Breast epithelium (tissue), 4 donors: ENCODE data around the gene BIRC6. TPM values are rescaled to one million over a fixed set of nuclear protein-coding genes. Genes with fewer than 3 reads are reported as not detected.

Experiments
- DNase-seq, 2 donors: peaks; one replicate each; pipeline ENCODE4 v3.0.0-alpha.2; 2019; ENCODE audit warnings: low spot score in 2 of 2
- H3K27ac ChIP-seq, 2 donors: fragments of 200-600 bp; sonication (generic) in 1 of 2; one replicate each; pipeline ENCODE4 v1.5.1; 2016 to 2019; ENCODE audit warnings: mild to moderate bottlenecking in 1 of 2
- H3K27me3 ChIP-seq, 2 donors: fragments of 200-600 bp; sonication (generic) in 1 of 2; one replicate each; pipeline versions ENCODE4 v1.5.1 to v1.6.0; 2017 to 2019; ENCODE audit warnings: control low read depth in 1 of 2, mild to moderate bottlenecking in 1 of 2
- H3K36me3 ChIP-seq: fragments of 200-600 bp; one replicate; pipeline ENCODE4 v1.5.1; 2019
- H3K4me1 ChIP-seq, 2 donors: fragments of 200-600 bp; sonication (generic); one replicate each; pipeline ENCODE4 v1.5.1; 2016 to 2019; ENCODE audit warnings: control low read depth in 1 of 2
- H3K4me3 ChIP-seq, 3 donors: fragments of 200-600 bp; sonication (generic); 1 replicate in 2 of 3; 2 replicates in 1 of 3; pipeline ENCODE4 v1.5.1; 2016 to 2019; ENCODE audit warnings: mild to moderate bottlenecking in 3 of 3, moderate library complexity in 2 of 3
- H3K9me3 ChIP-seq, 2 donors: fragments of 200-600 bp; sonication (generic) in 1 of 2; one replicate each; pipeline ENCODE4 v1.5.1; 2016 to 2019; ENCODE audit warnings: control low read depth in 1 of 2
- CTCF ChIP-seq, 3 donors: fragments of 450-650 bp; IDR thresholded peaks; one replicate each; pipeline ENCODE4 v1.5.1; 2016 to 2017; ENCODE audit warnings: antibody characterized with exemption in 3 of 3, mild to moderate bottlenecking in 3 of 3, moderate library complexity in 3 of 3
- POLR2A ChIP-seq: fragments of 450-650 bp; IDR thresholded peaks from one replicate; pipeline ENCODE4 v1.6.1; 2016; ENCODE audit warnings: antibody characterized with exemption, mild to moderate bottlenecking, moderate library complexity
- POLR2AphosphoS5 ChIP-seq, 3 donors: sonication (generic); formaldehyde crosslinking; IDR thresholded peaks; one replicate each; pipeline ENCODE4 v1.6.1; 2017; ENCODE audit warnings: antibody characterized with exemption in 3 of 3
- intact Hi-C: fragments of 100-400 bp; cut with DNase I; formaldehyde crosslinking; loops from one replicate; pipeline ENCODE4 v1.15.1; 2023; ENCODE audit warnings: low total_unique reads
- total RNA-seq, 3 donors: library from RNA; depleted of rRNA; stranded (reverse); fragments of >200 nt; gene quantifications; one replicate each; pipeline ENCODE4 v1.1.0, GENCODE V29; 2016

The BIRC6 gene
- total RNA-seq, 3 donors from 2014 or later = 132 to 245 (median 152) TPM

GRCh38 chr2:32641180-32641579 is 284.4 kb downstream of the BIRC6 start:
- no peak for DNase-seq
- Histone ChIP-seq H3K4me3 (no peak overlapping the region), H3K27ac (no peak overlapping the region), H3K4me1 (no peaks in the 10 kb centered on the region), H3K27me3 (no peaks in the 10 kb centered on the region), H3K36me3 (no peaks in the 10 kb centered on the region), H3K9me3 (no peaks in the 10 kb centered on the region)
- TF ChIP-seq CTCF (IDR thresholded peaks at IDR 0.05) (no peak), POLR2A (no peak), POLR2AphosphoS5 (IDR thresholded peaks at IDR 0.05) (no peak)
- intact Hi-C loops = no loop called here

- H3K36me3 ChIP-seq = no peaks in the 10 kb centered on the region
- no peak overlapping the region for H3K27ac ChIP-seq
- no peaks in the 10 kb centered on the region for H3K9me3 ChIP-seq
- no peak for DNase-seq
- H3K4me1 ChIP-seq = no peaks in the 10 kb centered on the region
- intact Hi-C loops = loop anchor here (1.0 kb wide), 1 partner anchor 9 kb away; no protein-coding TSS in a partner anchor
- no peaks in the 10 kb centered on the region for H3K27me3 ChIP-seq
- TF ChIP-seq CTCF (IDR thresholded peaks at IDR 0.05) = no peak
- TF ChIP-seq POLR2A = no peak
- no peak for TF ChIP-seq POLR2AphosphoS5 (IDR thresholded peaks at IDR 0.05)
- no peak overlapping the region for H3K4me3 ChIP-seq
These were observed 290.4 kb downstream of the BIRC6 start for GRCh38 chr2:32647180-32647651.

- no peaks in the 10 kb centered on the region for H3K4me1 ChIP-seq
- DNase-seq = no peak
- no peak for TF ChIP-seq CTCF (IDR thresholded peaks at IDR 0.05)
- no peak for TF ChIP-seq POLR2AphosphoS5 (IDR thresholded peaks at IDR 0.05)
- no peak for TF ChIP-seq POLR2A
- H3K27ac ChIP-seq = no peak overlapping the region
- no peaks in the 10 kb centered on the region for H3K27me3 ChIP-seq
- H3K36me3 ChIP-seq = no peaks in the 10 kb centered on the region
- H3K4me3 ChIP-seq = no peak overlapping the region
- H3K9me3 ChIP-seq = no peaks in the 10 kb centered on the region
- intact Hi-C loops = no loop called here
These were observed 295.9 kb downstream of the BIRC6 start for GRCh38 chr2:32652555-32653209.

GRCh38 chr2:32656069-32656468 is 299.2 kb downstream of the BIRC6 start:
- Histone ChIP-seq H3K9me3 (no peaks in the 10 kb centered on the region), H3K27ac (no peak overlapping the region), H3K36me3 (no peaks in the 10 kb centered on the region), H3K4me3 (no peak overlapping the region), H3K27me3 (no peaks in the 10 kb centered on the region), H3K4me1 (no peaks in the 10 kb centered on the region)
- DNase-seq = no peak
- intact Hi-C loops = no loop called here
- no peak for TF ChIP-seq CTCF (IDR thresholded peaks at IDR 0.05)

GRCh38 chr2:32663864-32664263 is 307.0 kb downstream of the BIRC6 start:
- DNase-seq = no peak
- no peaks in the 10 kb centered on the region for H3K4me1 ChIP-seq
- H3K27me3 ChIP-seq = no peaks in the 10 kb centered on the region
- intact Hi-C loops = no loop called here
- no peak for TF ChIP-seq CTCF (IDR thresholded peaks at IDR 0.05)
- no peak for TF ChIP-seq POLR2A
- no peak for TF ChIP-seq POLR2AphosphoS5 (IDR thresholded peaks at IDR 0.05)
- no peaks in the 10 kb centered on the region for H3K9me3 ChIP-seq
- H3K27ac ChIP-seq = no peak overlapping the region
- H3K36me3 ChIP-seq = no peaks in the 10 kb centered on the region
- H3K4me3 ChIP-seq = no peak overlapping the region
